ENCODE data around the gene PRDM13.
"Not testable (repeated sequence)": the region's sequence is repeated elsewhere in the genome, so short reads cannot be mapped to it uniquely, and the experiment has no call there.

PRDM13 gene

DNA sequence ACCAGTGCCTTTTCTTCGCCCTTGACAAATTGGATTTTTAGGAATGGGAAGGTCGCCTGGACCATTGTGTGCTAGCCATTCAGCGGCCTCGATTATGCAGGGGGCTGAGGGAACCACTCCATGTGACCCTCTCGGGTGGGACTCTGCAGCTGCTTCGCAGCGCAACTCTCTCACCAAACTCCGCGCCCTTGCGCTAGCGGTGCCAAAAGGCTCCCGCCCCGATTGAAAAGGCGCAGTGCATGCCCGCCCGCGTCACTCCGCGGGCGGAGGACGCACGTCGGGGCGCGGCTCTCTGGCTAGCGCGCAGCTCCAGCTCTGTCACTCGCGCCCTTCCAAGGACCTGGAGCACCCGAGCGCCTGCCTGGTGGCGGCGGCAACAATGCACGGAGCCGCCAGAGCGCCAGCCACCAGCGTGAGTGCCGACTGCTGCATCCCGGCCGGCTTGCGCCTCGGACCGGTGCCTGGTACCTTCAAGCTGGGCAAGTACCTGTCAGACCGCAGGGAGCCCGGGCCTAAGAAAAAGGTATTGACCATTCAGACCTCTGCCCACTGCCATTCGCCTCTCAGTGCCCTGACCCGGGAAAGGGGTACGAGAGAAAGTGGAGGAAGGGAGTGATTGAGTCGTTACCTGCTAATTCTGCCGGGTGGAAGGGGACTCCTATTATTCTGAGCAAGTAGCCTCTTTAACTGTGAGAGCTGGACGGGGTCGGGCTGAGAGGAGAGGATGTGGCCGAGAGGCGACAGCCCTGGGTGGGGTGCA is at the start of gene PRDM13:
Gene PRDM13 (plus strand): TSS at position 178 of the 760 bp plus-strand sequence. CDS start 202 bp downstream, at position 380.
- DNase-seq: no peak

- DNase-seq: no peak
These were observed 47.6 kb upstream of the PRDM13 start for GRCh38 chr6:99559057-99559456.

DNA sequence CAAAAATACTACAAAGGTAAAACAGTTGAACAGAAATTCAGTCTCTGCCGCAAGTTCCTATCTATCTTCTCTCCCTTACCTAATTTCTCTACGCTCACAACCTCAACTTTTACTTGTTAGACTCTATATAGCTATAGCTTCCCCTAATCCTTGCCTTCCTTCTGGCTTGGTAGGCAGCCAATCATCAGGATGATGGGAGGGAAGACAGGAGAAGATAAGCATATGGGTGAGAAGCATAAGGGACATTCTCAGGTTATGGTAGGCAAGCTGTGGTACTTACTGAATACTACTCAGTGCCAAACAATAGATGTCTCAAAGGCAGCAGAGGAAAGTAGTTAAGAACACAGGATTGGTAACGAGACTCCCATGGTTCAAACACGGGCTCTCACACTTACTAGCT is 46.0 kb upstream of the PRDM13 start:
- DNase-seq: no peak

DNA sequence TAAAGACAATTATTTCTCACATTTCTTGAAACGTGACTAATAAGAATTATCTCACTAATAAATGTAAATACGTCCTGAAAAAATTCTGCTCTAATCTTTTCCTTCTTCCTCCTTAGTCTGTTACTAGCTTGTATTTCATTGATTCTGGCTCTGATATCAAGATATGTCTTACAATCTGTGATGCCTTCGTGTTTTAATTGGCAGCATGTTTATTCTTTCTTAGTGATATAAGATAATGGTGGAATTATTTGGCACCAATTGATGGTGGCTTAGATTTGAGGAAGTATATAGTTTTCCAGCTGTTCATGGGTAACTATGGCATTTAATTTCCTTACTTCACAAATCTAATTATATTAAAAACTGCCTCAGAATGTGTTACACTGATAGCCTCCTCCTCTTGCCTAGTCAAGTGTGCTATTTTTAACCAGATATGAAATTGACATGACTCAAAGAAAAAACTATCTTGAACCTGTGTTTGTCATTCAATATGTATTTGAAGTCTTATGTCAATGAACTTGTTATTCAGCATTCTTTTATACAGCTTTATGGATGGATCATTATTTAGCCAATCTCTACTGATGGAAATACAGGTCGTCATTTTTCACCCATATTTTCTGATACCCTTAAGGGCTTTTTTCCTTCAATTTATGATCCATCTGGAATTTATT is 43.4 kb upstream of the PRDM13 start:
- DNase-seq: no peak

- peak; percentile 46 for DNase-seq
These were observed 38.3 kb upstream of the PRDM13 start, which contains the start of gene CCNC for GRCh38 chr6:99568103-99568933. Gene CCNC, minus strand, starts transcription at chr6:99568660. Its CDS starts 133 bp downstream, at chr6:99568527.

DNA sequence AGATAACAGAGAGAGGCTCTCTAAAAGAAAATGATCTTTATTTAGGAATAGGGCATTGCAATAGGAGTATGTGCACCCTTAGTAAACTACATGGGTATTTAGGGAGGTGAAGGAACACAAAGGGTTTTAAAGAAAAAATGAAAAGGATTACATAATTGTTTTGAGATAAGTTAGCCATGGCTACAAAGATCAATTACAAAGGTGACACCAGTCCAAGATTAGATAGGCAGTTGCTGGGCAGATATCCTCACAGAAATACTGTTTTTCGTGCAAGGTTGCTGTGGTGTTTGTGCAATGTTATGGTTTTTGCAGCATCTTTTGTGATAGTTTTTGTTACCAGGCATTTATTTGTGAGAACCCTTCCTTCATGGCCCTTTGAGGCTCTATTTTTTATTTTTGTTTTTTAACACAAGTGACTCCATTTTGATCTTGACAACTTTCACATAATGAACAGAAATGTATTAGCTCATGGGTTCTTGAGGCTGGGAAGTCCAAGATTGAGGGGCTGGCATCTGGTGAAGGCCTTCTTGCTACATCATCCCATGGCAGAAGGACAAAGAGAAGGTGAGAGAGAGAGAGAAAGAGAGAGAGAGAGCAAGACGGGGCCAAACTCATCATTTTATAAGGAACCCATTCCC is 32.5 kb upstream of the PRDM13 start:
- no peak for DNase-seq

DNA sequence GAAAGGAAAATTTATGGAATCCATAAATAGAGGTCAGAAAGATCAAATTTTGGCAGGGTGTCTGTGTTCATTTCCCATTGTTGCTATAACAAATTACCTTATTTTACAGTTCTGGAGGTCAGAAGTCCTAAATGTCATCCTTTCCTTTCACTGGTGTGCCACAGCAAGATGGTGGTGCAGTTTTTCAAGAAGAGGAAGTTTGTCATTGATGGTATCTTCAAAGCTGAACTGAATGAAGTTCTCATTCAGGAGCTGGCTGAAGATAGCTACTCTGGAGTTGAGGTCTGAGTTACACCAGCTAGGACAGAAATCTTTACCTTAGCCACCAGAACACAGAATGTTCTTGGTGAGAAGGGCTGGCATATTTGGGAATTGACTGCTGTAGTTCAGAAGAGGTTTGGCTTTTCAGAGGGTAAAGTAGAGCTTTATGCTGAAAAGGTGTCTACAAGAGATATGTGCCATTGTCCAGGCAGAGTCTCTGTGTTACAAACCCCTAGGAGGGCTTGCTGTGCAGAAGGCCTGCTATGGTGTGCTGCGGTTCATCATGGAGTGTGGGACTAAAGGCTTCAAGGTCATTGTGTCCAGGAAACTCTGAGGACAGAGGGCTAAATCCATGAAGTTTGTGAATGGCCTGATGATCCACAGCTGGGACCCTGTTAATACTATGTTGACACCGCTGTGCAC is 30.9 kb upstream of the PRDM13 start:
- no peak for DNase-seq

DNA sequence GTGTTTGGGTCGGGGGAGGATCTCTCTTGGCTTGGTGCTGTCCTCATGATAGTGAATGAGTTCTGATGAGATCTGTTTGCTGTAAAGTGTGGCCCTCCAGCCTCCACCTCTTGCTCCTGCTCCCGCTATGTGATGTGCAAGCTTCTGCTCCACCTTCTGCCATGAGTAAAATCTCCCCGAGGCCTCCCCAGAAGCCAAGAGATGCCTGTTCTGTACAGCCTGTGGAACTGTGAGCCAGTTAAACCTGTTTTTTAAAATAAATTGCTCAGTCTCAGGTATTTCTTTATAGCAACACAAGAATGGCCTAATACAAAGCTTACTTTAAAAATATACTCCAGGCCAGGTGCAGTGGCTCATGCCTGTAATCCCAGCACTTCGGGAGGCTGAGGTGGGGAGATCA is 26.9 kb upstream of the PRDM13 start:
- DNase-seq: no peak

DNA sequence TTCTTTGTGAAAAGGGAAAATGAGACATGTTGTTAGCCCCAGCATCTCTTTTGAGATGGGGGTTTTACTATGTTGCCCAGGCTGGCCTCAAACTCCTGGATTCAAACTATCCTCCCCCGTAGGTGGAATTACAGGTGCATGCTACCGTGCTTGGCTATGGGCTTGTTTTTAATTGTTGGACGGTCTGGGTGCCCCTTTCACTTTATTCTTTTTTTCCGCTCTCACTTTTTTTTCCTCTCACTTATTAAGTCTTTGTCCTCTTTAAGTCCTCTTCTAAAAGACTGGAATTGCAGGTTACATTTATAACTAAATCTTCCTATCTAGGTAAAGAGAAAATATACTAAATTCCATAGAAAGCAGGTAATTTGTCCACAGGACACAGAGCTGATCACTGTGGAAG is 18.8 kb upstream of the PRDM13 start:
- no peak for DNase-seq

DNA sequence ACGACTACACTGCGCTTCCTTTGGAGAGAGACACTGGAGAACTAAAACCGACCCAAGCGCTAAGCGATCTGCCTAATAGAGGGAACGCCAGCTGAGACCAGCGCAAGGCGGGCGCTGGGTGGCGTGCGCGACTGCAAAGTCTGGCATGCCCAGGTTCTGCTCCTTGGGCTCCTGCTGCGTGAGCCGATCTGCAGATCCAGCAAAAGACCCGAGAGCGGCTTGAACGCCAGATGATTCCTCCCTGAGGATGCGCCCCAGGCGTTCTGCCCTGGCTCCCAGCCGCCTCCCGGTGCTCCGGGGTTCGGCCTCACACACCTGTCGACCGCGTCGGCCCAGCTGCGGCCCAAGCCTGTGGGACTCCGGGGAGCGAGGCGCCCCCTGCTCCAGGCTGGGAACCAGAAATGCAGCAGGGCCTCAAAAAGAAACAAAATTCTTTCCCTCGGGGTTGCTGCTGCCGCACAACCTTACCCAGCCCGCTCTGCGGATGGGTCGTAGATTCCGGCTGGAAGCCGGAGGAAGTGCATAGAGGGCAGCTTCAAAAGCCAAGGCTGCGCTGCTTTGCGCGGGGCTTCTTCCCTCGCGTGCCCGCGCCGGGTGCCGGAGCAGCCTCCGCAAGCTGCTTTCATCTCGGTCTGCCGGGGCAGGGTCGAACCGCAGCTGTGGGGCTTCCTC is 17.9 kb upstream of the PRDM13 start:
- no peak for DNase-seq

DNA sequence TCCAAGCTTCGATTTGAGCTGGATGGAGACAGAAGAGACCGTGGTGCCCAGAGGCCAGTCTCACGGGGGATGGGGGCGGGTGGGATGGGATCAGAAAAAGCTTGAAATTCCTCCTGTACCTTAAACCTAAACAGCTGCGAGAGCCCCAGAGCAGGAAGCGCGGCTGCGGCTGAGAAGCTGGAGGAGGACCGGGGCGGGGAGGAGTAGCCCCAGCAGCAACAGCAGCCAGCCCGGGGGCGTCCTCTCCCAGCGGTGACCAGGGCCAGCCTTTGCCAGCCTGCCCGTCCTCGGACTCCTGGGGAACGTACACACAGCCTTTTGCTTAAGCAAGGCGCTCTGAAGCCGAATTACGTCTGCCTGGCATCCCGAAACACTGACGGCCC is 17.4 kb upstream of the PRDM13 start:
- DNase-seq: no peak

- no peak for DNase-seq
These were observed 16.6 kb upstream of the PRDM13 start for GRCh38 chr6:99589907-99590493.

DNA sequence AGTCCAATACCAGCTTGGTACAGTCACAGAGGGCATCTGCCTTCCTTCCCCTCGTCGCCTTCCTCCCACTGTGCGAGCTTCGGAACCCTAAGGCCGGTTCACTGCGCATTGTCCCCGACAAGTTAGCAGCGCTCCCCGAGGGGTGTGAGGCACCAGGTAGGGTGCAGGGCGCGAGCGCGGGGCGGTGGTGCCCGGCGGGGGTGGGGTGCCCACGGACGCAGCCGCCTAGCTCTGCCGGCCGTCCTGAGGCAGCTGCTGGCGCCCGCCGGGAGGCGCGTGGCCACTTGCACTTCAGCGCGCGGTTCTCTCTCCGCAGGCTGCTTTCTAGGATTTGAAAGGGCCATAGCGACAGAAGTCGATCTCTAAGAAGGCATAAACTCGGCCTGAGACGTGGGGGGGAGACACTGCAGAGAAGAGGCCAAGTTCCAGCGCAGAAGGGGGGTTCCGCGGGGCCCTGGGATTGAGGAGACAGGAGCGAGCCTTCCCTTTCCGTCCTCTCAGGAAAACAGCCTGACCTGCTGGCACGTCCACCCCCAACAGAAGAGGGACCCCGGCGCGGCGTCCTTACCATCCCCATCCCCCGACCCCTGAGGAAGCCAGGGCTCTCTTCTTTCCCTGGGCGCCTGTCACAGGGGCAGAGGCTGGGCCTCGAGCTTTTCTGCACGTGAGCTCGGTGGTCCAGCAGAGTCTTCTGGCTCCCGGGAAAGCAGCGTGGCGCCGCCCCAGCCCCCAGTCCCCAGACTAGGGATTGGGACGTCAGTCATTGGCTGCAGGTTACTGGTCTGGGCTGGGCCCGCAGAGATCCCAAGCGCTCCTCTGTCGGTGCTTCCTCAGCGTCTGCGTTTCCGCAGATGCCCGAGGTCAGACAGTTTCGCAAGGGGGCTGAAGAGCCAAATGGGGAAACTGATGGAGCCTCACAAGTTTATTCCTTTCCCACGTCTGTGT is 15.6 kb upstream of the PRDM13 start:
- no peak for DNase-seq

DNA sequence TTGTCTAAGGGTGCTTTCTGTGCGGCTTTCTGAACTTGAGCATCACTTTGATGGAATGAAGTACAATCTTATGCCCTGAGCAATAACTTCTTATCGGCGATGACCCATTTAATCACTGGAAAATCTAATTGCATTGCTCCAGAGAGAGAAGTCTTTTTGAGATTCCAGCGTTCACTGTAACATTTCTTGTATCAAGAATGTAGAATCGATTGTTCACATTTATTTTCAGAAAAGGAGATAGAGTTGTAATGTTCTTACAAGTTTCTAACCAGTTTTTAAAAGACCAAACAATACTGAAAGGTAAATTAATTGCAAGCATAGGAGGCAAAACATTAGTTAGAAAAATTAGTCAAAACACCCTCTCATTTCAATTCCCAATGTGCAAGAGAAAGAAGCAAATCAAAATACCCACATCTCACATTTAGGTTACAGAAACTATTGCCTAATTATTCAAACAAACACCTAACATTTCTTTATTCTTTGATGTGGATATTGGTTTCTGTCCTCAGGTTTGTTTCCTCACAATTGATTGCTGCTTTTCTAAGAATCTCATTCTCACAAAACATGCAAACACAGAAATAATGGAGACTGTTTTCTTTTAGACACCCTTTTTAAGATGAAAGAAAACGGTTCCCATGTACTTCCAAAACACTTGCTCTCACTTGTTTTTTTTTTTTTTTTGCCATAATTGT is 14.8 kb upstream of the PRDM13 start:
- DNase-seq: no peak

DNA sequence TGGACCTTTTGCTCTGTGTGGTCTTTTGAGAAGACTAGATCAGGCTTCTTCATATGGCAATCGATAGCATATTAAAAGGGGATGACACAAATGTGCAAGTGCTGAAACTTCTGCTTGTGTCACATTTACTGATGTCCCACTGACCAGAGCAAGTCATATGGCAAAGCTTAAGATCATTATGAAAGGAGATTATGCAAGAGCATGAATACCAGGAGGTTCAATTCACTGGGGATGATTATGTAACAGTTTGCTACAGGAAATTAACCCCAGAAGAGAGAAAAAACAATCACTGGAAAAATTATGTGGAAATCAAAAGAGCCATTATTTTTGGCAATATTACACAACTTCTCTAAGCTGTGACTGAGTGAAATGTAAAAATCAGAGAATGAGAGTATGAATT is 13.7 kb upstream of the PRDM13 start:
- no peak for DNase-seq

DNA sequence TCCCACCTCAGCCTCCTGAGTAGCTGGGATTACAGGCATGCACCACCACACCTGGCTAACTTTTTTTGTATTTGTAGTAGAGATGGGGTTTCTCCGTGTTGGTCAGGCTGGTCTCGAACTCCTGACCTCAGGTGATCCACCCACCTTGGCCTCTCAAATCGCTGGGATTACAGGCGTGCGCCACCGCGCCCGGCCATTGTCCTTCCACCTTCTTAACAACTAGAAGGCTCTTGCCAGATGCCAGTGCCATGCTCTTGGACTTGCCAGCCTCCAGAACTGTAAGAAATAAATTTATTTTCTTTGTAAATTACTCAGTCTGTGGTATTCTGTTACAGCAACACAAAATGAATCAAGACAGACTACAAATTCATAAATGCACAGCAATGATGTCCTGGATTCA is 11.9 kb upstream of the PRDM13 start:
- not testable (repeated sequence) for DNase-seq

GRCh38 chr6:99602520-99603420 is 3.9 kb upstream of the PRDM13 start:
- no peak for DNase-seq

DNA sequence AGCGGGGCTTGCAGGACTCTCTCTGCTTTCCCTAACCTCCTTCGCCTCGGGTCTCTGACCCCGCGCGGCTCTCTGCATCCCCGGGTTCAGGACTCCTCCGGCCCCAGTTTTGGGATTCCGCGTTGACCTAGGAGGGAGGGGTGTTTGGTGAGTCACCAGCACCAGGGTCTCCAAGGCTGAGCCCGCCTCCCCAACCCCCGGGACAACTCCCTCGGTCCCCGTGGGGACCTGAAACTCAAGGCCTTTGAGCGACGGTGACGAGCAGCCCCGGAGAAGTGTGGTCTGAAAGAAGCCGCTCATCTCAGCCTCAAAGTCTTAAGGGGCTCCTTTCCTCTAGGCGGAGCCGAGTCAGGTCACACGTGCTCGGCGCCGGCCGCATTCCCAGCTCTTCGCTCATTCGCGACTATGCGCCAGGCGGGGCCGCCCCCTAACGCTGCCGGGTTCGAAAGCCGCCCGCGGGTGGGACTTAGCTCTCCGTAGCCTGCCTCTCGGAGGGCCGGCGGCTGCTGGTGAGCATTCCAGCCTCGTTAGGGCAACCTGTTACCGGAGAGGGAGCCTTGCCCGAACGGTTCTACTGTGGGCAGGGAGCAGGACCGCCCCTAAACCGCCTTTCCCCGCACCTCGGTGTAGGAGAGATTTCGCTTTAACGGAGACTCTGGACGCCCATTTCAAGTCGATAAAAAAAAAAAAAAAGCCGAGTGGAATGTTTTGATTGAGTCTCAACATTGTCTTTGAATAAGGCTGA is 3.0 kb upstream of the PRDM13 start:
- DNase-seq: no peak

Measured in NCI-H1417 treated with DMSO at 0.1 percent for 48 hours (cell line).